HG02610 (cell line): ENCODE measurements around the gene C19orf73.
"Not testable (repeated sequence)": the region's sequence is repeated elsewhere in the genome, so short reads cannot be mapped to it uniquely, and the experiment has no call there.

Source experiments
- ATAC-seq: cut with Tn5 transposase; IDR thresholded peaks from one replicate; pipeline ENCODE4 v1.9.1; 2021; ENCODE audit warnings: mild to moderate bottlenecking, moderate library complexity; ENCODE audit not compliant: unreplicated experiment

C19orf73 gene

DNA sequence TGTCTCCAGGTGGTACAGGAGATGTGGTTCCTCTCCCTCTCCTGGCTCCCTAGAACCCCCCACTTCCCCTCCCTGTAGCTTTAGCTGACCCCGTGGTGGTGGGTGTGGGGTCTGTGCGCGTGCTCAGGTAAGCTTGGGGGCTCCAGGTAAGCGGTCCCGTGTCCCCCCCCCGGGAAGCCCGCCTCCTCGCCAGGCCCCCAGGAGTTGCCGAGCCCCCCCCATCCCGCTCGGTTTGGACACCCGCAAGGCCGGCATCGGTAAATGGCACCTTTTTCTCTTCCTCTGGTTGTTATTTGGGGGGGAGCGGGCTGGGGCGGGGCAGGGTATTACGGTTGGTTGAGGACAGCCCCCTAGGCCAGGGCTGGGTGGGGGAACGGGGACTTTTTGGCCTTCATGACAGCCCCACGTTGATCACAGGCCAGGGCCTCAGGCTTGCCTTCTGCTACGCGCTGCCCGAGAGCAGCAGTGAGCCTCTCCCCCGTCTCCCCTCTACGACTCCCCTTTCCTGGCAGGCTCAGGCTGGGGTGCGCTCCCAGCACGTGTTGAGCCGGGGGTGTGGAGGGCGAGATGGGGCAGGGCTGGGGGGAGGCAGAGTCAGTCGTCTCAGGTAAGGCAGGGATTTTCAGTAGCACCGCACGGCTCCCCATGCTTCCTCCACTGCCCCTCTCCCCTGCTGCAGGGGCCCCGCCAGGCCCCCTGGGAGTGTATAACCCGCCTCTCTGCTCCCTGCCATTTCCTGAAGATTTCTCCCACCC lies 15.4 kb downstream of the C19orf73 start:
- no peak for ATAC-seq

DNA sequence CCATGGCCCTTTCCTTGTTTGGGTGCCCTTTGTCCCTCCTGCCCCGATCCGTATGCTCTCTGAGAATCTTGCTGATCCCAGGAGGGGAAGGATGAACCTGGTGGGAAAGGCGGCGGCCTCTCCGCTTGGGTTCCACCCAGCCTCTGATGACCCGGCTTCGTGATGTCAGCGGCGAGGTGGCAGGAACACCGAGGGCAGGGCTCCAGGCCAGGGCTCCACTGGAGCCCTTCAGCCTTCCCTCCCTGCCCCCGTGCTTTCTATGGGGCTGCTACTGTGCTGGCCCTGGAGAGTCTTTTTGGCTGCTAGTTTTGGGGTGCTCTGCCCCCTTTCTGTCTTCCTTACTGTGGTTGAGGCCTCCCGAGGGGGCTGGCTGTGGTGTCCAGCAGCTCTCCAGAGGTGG lies 16.6 kb downstream of the C19orf73 start:
- ATAC-seq = no peak

GRCh38 chr19:49101160-49101559 lies 17.8 kb downstream of the C19orf73 start:
- ATAC-seq = no peak

DNA sequence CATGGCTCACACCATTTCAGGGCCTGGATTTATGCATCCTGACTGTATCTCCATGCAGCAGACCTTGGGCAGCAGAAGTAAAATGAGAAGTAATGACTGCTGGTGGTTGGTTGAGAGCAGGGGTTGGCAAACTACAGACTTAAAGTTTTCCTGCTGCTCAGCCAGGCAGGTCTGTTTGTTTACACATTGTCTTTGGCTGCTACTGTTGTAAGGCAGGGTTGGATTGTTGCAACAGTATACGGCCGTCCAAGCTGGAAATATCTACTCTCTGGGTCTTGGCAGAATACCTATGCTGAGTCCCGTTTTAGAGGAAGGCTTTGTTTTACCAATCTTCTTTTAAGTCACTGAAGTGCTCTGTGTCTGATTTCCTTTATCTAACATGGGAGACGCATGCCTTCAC lies 20.1 kb downstream of the C19orf73 start:
- ATAC-seq = no peak

DNA sequence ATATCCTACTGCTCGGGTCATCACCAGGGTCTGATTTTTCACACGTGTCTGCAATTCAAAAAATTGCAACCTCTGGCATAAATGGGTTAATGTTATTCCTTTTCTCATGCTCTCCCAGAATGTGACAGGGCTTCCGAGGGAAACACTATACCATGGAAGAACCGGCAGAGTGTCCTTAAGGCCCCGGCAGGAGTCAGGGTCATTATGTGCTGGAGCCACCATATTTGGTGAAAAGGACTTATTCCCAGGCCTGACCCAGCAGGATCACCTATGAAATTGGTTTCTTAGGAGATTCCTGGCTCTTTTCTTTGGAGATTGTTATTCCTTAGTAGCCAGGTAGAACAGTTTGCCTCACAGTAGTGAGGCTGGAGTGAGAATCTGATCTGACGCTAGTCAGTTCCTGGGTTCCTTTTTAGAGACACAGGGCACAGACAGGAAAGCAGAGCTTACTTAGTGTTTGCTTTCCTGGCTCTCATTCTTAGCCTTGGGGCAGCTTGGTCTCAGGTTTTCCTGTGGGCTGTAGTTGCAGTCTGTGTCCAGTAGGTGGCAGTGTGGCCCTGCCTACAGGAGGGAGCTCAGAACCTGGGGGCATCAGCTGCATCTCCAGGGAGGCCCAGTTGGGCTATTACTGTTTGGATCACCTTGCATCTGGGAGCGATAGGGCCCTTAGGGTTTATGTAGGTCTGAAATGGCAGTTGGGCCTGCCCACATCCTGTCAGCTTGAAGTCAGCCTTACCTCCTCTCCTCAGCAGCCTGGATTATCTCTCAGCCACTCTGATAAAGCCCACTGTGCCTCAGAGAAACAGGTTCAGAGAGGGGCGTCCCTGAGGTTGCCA lies 21.3 kb downstream of the C19orf73 start:
- ATAC-seq = no peak

- no peak for ATAC-seq
Observed at GRCh38 chr19:49094505-49095482, 24.1 kb downstream of the C19orf73 start.

DNA sequence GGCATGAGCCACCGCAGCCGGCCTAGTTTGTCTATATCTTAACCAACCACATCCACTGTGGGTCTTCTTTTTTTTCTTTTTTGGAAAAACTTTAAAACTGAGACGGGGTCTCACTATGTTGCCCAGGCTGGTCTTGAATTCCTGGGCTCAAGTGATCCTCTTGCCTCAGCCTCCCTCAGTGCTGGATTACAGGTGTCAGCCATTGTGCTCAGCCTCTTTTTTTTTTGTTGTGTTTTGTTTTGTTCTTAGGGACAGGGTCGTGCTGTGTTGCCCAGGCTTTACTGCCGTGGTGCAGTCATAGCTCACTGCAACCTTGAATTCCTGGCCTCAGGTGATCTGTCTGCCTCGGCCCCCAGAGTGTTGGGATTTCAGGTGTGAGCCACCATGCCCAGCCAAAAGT lies 26.3 kb downstream of the C19orf73 start:
- no peak for ATAC-seq

- no peak for ATAC-seq
Observed at GRCh38 chr19:49091391-49092038, 27.4 kb downstream of the C19orf73 start.

DNA sequence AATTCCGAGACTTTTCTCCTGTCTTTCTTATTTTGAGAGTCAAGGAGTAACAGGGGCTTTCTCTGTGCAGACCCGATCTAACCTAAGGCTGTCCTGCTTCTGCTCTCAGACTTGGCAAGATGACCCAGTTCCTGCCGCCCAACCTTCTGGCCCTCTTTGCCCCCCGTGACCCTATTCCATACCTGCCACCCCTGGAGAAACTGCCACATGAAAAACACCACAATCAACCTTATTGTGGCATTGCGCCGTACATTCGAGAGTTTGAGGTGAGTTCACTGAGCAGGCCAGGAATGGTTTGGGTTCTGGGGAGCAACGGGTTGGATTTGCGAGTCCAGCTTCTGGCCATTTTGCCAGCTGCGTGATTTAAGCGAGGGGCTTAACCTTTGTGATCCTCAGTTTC lies 32.6 kb downstream of the C19orf73 start:
- no peak for ATAC-seq

DNA sequence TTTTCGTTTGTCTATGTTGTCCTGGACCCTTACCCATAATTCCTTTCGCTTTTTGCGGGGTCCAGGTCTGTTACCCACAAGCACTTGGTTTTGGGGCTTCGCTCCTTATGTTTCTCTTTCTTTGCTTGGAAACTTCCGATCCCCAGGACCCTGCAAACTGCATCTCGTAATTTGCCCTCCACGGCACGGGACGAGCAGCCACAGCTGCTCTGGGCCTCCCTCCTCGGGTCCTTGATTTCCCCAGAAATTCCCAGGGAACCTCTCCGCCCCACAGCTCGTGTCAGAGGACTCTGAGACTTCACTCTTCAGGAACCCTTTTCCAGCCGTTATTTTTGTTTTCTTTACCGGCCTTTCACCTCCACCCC lies 33.1 kb downstream of the C19orf73 start:
- ATAC-seq = no peak

- peak; percentile 75 for ATAC-seq
Observed at GRCh38 chr19:49085020-49085867, 33.7 kb downstream of the C19orf73 start, which contains the start of gene SNRNP70. SNRNP70 (plus strand) TSS chr19:49085451; CDS start chr19:49086415, 964 bp downstream.

- ATAC-seq = no peak
Observed at GRCh38 chr19:49084206-49085019, 34.5 kb downstream of the C19orf73 start.

DNA sequence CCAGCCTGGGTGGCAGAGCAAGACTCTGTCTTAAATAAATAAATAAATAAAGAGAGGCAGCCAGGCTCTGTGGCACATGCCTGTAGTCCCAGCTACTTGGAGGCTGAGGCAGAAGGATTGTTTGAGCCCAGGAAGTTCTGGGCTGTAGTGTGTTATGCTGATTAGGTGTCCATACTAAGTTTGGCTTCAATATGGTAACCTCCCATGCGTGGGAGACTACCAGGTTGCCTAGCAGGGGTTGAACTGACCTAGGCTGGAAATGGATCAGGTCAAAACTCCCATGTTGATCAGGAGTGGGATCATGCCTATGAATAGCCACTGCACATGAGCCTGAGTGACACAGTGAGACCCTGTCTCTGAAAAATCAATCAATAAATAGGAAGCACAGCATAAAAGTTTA lies 37.7 kb downstream of the C19orf73 start:
- ATAC-seq = no peak

DNA sequence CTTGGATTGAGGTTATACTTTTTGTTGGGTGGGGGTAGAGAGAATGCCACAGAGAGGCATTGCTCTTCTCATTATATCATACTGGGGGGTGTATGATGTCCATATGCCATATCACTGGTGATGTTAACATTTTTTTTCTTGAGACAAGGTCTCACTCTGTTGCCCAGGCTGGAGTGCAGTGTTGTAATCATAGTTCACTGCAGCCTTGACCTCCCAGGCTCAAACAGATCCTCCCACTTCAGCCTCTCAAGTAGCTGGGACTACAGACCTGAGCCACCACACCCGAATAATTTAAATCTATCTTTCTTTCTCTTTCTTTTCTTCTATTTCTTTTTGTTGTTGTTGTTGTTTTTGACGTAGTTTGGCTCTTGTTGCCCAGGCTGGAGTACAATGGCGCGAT lies 38.6 kb downstream of the C19orf73 start:
- ATAC-seq = no peak

DNA sequence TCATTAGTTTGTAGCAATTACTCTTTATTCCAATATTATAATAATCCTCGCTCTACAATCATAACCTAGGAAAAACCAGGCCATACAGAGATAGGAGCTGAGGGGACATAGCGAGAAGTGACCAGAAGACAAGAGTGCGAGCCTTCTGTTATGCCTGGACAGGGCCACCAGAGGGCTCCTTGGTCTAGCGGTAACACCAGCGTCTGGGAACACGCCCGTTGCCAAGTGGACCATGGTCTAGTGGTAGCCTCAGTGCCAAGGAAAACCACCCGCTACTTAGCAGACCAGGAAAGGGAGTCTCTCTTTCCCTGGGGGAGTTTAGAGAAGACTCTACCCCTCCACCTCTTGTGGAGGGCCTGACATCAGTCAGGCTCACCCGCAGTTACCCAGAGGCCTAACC lies 44.1 kb downstream of the C19orf73 start:
- not testable (repeated sequence) for ATAC-seq

GRCh38 chr19:49073514-49074378 lies 45.2 kb downstream of the C19orf73 start:
- no peak for ATAC-seq

- no peak for ATAC-seq
Observed at GRCh38 chr19:49071860-49072547, 46.9 kb downstream of the C19orf73 start.
